HG03520 (cell line): ENCODE measurements around the gene HAUS1.
"Not testable (repeated sequence)": the region's sequence is repeated elsewhere in the genome, so short reads cannot be mapped to it uniquely, and the experiment has no call there.

ENCODE experiments used
- ATAC-seq: cut with Tn5 transposase; IDR thresholded peaks from one replicate; pipeline ENCODE4 v1.9.1; 2021; ENCODE audit warnings: mild to moderate bottlenecking, moderate library complexity; ENCODE audit not compliant: unreplicated experiment

Gene HAUS1

DNA sequence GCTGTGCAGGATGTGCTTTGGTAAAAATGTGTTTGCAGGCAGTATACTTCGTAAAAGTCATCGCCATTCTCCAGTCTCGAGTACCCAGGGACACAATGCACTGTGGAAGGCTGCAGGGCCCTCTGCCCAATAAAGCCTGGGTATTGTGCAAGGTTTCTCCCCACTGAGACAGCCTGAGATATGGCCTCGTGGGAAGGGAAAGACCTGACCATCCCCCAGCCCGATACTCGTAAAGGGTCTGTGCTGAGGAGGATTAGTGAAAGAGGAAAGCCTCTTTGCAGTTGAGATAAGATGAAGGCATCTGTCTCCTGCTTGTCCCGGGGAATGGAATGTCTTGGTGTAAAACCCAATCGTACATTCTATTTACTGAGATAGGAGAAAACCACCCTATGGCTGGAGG, 15.7 kb upstream of the HAUS1 start:
- not testable (repeated sequence) for ATAC-seq

GRCh38 chr18:46095532-46095931, 8.7 kb upstream of the HAUS1 start:
- ATAC-seq = no peak

DNA sequence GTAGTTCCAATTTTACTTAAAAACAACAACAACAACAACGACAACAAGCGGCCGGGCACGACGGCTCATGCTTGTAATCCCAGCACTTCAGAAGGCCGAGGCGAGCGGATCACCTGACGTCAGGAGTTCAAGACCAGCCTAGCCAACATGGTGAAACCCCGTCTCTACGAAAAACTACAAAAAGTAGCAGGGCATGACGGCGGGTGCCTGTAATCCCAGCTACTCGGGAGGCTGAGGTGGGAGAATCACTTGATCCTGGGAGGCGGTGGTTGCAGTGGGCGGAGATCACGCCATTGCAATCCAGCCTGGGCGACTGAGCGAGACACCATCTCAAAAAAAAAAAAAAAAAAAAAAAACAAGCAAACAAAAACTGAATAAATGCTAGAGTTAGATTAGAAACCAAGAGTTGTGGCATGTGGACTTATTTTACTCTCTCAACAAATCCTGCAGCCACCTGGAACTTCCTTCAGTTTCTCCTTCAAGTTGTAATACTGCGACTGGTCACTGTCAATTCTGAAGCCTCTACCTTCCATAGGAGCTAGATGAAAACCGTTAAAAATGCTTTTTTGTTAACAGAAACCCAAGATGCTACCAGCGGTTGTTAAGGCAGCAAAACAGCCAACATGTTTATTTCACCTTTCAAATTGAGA, 7.4 kb upstream of the HAUS1 start:
- ATAC-seq = no peak

GRCh38 chr18:46097431-46097800, 6.8 kb upstream of the HAUS1 start:
- ATAC-seq = peak; percentile 15

DNA sequence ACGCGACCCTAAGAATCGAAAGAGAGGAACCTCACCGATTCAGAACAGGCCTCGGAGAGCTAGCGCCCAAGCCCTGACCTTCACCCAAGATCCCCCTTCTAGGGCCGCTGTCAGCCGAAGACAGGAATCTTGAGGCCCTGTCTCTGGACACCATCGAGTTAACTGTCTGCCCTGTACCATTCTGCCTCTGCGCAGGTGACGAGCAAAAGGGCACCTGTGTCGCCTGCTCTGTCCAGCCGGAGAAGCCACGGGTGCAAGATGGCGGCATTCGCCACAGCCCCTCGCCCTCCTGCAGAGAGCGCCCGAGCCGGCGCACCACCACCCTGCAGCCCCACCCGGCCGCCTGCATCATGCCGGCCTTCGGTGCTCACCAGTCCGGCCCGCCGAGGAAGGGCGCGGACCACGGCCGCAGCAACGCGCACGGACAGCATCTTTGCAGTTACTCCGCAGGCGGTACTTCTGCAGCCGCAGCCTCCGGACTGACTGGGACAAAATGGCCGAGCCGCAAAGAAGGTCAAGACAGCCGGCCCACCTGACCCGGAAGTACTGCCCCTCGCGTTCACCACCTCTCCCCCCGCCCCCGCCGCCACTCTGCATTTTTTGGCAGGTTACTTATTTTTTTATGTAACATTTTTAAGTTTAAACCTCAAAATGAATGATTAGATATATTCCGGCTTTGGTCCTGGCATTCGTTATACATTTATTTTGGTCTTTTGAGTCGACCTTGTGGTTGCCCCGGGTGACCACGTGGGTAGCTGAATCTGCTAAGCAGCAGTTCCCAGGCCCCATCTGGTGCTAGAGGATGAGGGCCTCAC, 6.2 kb upstream of the HAUS1 start, which contains the start of gene ATP5F1A:
Gene ATP5F1A, minus strand, starts transcription at position 496 of the 815 bp plus-strand sequence. Its CDS starts 65 bp downstream, at position 431.
- peak; percentile 75 for ATAC-seq

GRCh38 chr18:46098616-46098933, 5.6 kb upstream of the HAUS1 start:
- ATAC-seq = peak; percentile 2

GRCh38 chr18:46099463-46099862, 4.7 kb upstream of the HAUS1 start:
- no peak for ATAC-seq

DNA sequence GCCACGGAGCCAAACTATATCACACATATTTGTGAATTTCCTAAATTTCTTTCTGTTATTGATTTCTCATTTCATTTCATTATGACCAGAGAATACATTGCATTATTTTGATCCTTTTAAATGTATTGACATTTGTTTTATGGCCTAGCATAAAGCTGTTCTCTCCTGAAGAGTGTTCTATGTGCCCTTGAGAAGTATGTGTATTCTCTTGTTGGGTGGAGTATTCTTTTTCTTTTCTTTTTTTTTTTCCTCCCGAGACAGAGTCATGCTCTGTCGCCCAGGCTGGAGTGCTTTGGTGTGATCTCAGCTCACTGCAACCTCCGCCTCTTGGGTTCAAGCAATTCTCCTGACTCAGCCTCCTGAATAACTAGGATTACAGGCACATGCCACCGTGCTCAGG, 5.2 kb downstream of the HAUS1 start:
- ATAC-seq = no peak

DNA sequence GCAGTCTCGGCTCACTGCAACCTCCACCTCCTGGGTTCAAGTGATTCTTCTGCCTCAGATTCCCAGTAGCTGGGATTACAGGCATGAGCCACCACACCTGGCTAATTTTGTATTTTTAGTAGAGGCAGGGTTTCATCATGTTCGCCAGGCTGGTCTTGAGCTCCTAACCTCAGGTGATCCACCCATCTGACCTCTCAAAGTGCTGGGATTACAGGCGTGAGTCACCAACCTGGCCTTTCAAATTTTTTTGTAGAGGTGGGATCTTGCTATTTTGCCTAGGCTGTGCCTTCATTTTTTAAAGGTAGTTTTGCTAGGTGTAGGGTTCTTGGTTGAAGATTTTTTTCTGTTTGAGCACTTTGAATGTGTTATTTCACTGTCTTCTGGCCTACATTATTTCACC, 6.2 kb downstream of the HAUS1 start:
- no peak for ATAC-seq

DNA sequence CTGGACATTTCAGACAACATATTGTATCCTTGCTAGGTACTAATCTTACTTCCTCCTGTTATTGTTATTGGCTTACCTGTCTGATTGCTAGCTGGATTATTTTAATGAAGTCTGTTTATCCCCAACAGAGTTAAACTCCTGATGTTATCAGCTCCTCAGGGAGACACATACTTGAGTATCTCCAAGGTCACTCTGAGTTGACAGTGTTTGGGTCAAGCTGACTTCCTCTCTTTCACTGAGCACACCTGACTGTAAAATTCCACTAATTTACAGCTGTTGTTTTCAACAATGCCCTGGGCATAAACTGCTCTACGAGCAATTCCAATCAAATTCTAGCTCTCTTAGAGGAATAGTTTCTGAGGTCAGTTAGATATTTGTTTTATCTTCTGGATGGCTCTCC, 9.6 kb downstream of the HAUS1 start:
- ATAC-seq = no peak

DNA sequence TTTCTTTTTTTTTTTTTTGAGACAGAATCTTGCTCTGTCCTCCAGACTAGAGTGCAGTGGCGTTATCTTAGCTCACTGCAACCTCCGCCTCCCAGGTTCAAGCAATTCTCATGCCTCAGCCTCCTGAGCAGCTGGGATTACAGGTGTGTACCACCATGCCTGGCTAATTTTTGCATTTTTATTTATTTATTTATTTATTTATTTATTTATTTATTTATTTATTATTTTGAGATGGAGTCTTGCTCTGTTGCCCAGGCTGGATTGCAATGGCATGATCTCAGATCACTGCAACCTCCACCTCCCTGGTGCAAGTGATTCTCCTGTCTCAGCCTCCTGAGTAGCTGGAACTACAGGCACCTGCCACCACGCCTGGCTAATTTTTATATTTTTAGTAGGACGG, 22.4 kb downstream of the HAUS1 start:
- ATAC-seq = not testable (repeated sequence)

DNA sequence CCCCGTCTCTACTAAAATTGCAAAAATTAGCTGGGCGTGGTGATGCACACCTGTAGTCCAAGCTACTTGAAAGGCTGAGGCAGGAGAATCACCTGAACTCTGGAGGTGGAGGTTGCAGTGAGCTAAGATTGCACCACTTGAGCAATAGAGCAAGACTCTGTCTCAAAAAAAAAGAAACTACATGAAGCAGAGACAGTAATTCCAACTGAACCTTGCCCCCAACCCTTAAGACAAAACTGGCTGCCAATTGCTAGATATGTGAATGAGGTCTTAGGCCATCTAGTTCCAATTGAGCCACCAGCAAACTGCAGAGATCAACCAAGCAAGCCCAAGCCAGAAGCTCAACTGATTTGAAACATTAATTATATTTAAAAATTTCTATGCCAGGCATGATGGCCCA, 25.9 kb downstream of the HAUS1 start:
- no peak for ATAC-seq

GRCh38 chr18:46130549-46130948, 26.4 kb downstream of the HAUS1 start:
- not testable (repeated sequence) for ATAC-seq

GRCh38 chr18:46133534-46133933, 29.3 kb downstream of the HAUS1 start:
- ATAC-seq = no peak

- no peak for ATAC-seq
Observed at GRCh38 chr18:46134920-46135675, 30.9 kb downstream of the HAUS1 start.

- no peak for ATAC-seq
Observed at GRCh38 chr18:46140173-46140572, 36.0 kb downstream of the HAUS1 start.

DNA sequence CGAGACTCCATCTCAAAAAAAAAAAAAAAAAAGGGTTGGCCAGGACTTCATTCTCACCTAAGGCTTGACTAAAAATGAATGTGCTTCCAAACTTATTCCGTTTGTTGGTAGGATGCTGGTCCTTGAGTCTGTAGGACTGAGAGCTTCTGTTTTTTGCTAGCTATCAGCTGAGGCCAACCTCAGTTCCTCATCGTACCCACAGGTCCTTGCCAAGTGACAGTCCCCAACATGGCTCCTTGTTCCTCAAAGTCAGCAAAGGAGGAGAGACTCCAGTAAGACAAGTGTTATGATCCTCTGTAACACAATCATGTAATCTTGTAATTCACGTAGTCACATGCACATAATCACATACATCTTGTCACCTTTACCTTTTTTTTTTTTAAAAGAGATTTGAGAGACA, 37.0 kb downstream of the HAUS1 start:
- ATAC-seq = no peak

GRCh38 chr18:46148810-46149209, 44.6 kb downstream of the HAUS1 start:
- no peak for ATAC-seq

GRCh38 chr18:46152436-46152807, 48.2 kb downstream of the HAUS1 start:
- ATAC-seq = no peak

DNA sequence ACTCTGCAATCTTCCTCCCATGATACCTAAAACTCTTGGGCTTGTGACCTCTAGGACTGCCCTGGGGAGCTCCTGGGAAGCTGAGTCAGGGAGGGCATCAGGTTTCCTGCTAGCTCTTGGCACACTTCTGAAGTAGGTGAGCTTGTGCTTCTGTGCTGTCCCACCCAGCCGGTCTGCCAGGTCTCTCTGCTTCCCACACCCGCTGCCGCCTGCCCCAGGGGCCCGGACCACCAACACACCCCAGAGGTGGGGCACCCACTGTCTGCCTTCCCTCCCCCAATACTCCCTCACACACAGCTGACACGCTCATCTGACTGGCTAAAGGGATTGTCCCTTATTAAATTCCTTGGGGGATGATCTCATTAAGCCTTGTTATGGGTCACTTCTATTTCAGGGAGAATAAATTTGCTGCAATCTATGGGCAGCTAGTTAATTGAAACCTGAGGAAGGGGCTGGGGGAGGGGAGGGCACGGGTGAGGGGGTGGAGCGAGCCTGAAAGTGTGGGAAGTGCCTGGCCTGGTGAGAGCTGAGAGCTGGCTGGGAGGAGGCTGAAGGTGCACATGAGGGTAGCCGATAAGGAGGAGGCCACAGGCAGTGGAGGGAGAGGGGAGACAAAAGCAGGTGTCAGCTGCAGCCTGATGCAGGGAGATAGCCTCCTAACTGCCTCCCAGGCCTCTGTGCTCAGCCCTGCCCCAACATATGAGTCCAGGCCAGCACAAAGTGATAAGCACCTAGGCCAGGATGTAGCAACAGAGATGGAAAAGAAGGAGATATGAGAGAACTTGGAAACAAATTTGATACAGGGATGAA, 48.8 kb downstream of the HAUS1 start:
- no peak for ATAC-seq

DNA sequence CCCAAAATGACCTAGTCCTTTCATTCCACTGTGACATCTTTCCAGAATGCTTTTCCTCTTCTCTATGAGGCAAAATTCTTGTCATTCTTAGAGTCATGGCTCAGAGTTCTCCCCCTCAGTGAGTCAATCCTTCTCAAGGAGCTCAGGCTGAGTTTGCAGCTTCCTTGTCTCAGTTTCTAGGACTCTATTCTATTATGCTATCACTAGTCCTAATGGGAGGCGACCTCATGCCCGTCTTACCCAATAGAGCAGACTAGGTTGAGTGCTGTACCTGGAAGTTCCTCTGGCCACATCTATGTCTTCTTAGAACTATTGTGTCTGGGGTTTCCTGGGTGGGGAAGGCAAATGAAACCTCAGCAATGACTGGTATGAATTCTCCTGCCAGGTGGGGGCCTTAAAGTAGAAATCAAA, 51.5 kb downstream of the HAUS1 start:
- no peak for ATAC-seq
